ENCODE data around the gene MMP12.

The MMP12 gene

GRCh38 chr11:102837646-102838045 lies 37.1 kb downstream of the MMP12 start:
- Histone ChIP-seq H3K27ac (no peak overlapping the region), H3K9me3 (ENCODE audit: low read depth, low read length) (no peaks in the 10 kb centered on the region), H3K9ac (ENCODE audit: insufficient read length) (no peak overlapping the region), H3K4me3 (no peak overlapping the region), H3K36me3 (ENCODE audit: insufficient read depth, low read length) (no peaks in the 10 kb centered on the region)
- no peak for DNase-seq (ENCODE audit: low read depth, low spot score)
- TF ChIP-seq POLR2AphosphoS5 (IDR thresholded peaks at IDR 0.05; ENCODE audit: borderline replicate concordance, low read depth, low read length) (no peak), EZH2 (IDR thresholded peaks at IDR 0.05) (no peak), FOXP2 (optimal IDR thresholded peaks at IDR 0.05; ENCODE audit: control extremely low read depth, extremely low read length, insufficient read depth) (no peak)

- no peak overlapping the region for H3K9ac ChIP-seq (ENCODE audit: insufficient read length)
- DNase-seq (ENCODE audit: low read depth, low spot score), result no peak
- H3K27ac ChIP-seq, result no peak overlapping the region
- no peaks in the 10 kb centered on the region for H3K9me3 ChIP-seq (ENCODE audit: low read depth, low read length)
- no peak overlapping the region for H3K4me3 ChIP-seq
- no peaks in the 10 kb centered on the region for H3K36me3 ChIP-seq (ENCODE audit: insufficient read depth, low read length)
- TF ChIP-seq POLR2AphosphoS5 (IDR thresholded peaks at IDR 0.05; ENCODE audit: borderline replicate concordance, low read depth, low read length), result no peak
- no peak for TF ChIP-seq FOXP2 (optimal IDR thresholded peaks at IDR 0.05; ENCODE audit: control extremely low read depth, extremely low read length, insufficient read depth)
- no peak for TF ChIP-seq EZH2 (IDR thresholded peaks at IDR 0.05)
Measured at GRCh38 chr11:102837156-102837555, 37.6 kb downstream of the MMP12 start.

GRCh38 chr11:102836290-102836875 lies 38.4 kb downstream of the MMP12 start:
- Histone ChIP-seq H3K9ac (ENCODE audit: insufficient read length) (no peak overlapping the region), H3K4me3 (no peak overlapping the region), H3K9me3 (ENCODE audit: low read depth, low read length) (no peaks in the 10 kb centered on the region), H3K36me3 (ENCODE audit: insufficient read depth, low read length) (no peaks in the 10 kb centered on the region), H3K27ac (no peak overlapping the region)
- TF ChIP-seq EZH2 (IDR thresholded peaks at IDR 0.05), result no peak
- TF ChIP-seq POLR2AphosphoS5 (IDR thresholded peaks at IDR 0.05; ENCODE audit: borderline replicate concordance, low read depth, low read length), result no peak
- no peak for TF ChIP-seq FOXP2 (optimal IDR thresholded peaks at IDR 0.05; ENCODE audit: control extremely low read depth, extremely low read length, insufficient read depth)
- no peak for DNase-seq (ENCODE audit: low read depth, low spot score)

DNA sequence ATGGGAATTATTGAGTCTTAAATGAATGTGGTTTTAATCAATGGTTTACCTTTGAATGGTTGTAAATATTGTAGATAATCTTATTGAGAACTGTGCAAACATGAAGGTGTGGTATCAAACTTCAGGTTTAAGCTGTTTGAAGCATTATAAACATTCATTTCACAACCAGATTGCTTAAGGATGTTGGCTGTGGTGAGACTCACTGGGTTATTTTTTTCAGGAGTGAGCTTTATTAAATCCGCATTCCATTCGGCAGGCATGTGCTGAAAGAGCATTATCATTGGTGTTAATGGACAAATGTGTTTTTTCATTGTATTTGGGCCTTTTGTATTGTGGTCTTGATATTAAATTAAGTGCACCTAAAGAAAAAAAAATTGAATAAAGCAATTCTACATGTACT lies 41.1 kb downstream of the MMP12 start:
- Histone ChIP-seq H3K4me3 (no peak overlapping the region), H3K9me3 (ENCODE audit: low read depth, low read length) (no peaks in the 10 kb centered on the region), H3K36me3 (ENCODE audit: insufficient read depth, low read length) (no peaks in the 10 kb centered on the region), H3K9ac (ENCODE audit: insufficient read length) (no peak overlapping the region), H3K27ac (no peak overlapping the region)
- no peak for TF ChIP-seq FOXP2 (optimal IDR thresholded peaks at IDR 0.05; ENCODE audit: control extremely low read depth, extremely low read length, insufficient read depth)
- TF ChIP-seq EZH2 (IDR thresholded peaks at IDR 0.05), result no peak
- no peak for TF ChIP-seq POLR2AphosphoS5 (IDR thresholded peaks at IDR 0.05; ENCODE audit: borderline replicate concordance, low read depth, low read length)
- no peak for DNase-seq (ENCODE audit: low read depth, low spot score)

GRCh38 chr11:102832612-102833011 lies 42.2 kb downstream of the MMP12 start:
- Histone ChIP-seq H3K4me3 (no peak overlapping the region), H3K27ac (no peak overlapping the region), H3K36me3 (ENCODE audit: insufficient read depth, low read length) (no peaks in the 10 kb centered on the region), H3K9ac (ENCODE audit: insufficient read length) (no peak overlapping the region), H3K9me3 (ENCODE audit: low read depth, low read length) (no peaks in the 10 kb centered on the region)
- TF ChIP-seq EZH2 (IDR thresholded peaks at IDR 0.05), result no peak
- TF ChIP-seq POLR2AphosphoS5 (IDR thresholded peaks at IDR 0.05; ENCODE audit: borderline replicate concordance, low read depth, low read length), result no peak
- no peak for TF ChIP-seq FOXP2 (optimal IDR thresholded peaks at IDR 0.05; ENCODE audit: control extremely low read depth, extremely low read length, insufficient read depth)
- no peak for DNase-seq (ENCODE audit: low read depth, low spot score)

DNA sequence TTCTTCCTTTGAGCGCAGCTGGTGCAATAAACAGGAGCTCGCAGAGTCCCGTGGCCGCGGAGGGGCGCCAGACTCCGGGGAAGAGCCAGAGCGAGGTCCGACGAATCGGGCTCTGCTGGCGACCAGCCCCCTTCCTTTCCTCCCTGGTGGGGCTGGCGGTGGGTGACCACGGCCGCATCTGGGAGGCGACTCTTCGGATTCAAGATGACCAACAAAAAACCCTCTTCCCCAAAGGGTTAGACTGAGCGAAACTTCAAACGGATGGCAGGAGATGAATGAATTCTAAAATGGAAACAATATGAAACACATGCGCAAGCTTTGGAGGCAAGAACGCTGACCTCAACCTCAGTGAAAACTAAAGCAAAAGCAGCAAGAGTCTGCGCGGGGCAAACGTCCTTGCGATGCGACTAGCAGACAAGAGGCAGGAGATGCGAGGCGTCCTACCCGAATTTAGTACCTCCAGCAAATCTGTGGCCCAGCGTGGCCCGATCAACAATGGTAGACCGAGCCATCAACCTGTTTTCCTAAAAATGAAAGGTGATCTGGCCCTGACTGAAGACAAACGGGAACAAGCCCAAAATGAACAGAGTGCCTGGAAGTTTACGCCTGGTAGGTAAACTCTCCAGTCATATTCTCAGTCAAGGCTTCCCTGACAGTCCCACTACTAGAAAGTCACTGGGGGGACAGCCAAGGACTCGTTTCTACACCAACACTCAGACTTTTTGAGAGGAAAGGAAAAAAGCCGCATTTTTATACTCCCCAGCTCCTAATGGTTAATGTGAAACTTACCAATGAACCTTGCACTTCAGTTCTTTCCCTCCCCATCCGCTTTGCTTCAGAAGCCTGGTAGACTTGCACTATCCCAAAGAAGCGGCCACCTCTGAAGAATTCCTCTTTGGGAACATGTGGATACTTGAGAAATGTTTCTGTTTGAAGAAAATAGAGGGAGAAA lies 43.0 kb downstream of the MMP12 start:
- H3K4me3 ChIP-seq, result no peak overlapping the region
- no peak for TF ChIP-seq FOXP2 (optimal IDR thresholded peaks at IDR 0.05; ENCODE audit: control extremely low read depth, extremely low read length, insufficient read depth)
- TF ChIP-seq EZH2 (IDR thresholded peaks at IDR 0.05), result no peak
- TF ChIP-seq POLR2AphosphoS5 (IDR thresholded peaks at IDR 0.05; ENCODE audit: borderline replicate concordance, low read depth, low read length), result no peak
- no peaks in the 10 kb centered on the region for H3K9me3 ChIP-seq (ENCODE audit: low read depth, low read length)
- H3K27ac ChIP-seq, result no peak overlapping the region
- H3K9ac ChIP-seq (ENCODE audit: insufficient read length), result no peak overlapping the region
- DNase-seq (ENCODE audit: low read depth, low spot score), result no peak
- H3K36me3 ChIP-seq (ENCODE audit: insufficient read depth, low read length), result no peaks in the 10 kb centered on the region

DNA sequence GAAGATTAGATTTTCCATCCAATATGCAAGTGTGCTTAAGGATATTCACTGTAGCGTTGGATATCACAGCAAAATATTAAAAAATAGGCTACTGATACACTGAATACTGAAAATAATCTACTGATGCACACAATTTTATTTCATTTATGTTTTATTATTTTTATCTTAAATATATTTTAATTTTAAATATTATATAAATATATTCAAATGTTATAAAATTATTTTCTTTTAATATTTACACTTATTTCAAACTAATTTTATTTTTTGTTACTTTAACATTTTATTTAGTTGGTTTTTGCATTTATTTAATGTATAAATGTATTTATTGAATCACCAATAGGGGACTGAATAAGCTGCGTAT lies 43.7 kb downstream of the MMP12 start:
- H3K9ac ChIP-seq (ENCODE audit: insufficient read length), result no peak overlapping the region
- TF ChIP-seq POLR2AphosphoS5 (IDR thresholded peaks at IDR 0.05; ENCODE audit: borderline replicate concordance, low read depth, low read length) (no peak), FOXP2 (optimal IDR thresholded peaks at IDR 0.05; ENCODE audit: control extremely low read depth, extremely low read length, insufficient read depth) (no peak)
- no peak for DNase-seq (ENCODE audit: low read depth, low spot score)
- H3K27ac ChIP-seq, result no peak overlapping the region
- H3K9me3 ChIP-seq (ENCODE audit: low read depth, low read length), result no peaks in the 10 kb centered on the region
- H3K36me3 ChIP-seq (ENCODE audit: insufficient read depth, low read length), result no peaks in the 10 kb centered on the region
- no peak overlapping the region for H3K4me3 ChIP-seq

DNA sequence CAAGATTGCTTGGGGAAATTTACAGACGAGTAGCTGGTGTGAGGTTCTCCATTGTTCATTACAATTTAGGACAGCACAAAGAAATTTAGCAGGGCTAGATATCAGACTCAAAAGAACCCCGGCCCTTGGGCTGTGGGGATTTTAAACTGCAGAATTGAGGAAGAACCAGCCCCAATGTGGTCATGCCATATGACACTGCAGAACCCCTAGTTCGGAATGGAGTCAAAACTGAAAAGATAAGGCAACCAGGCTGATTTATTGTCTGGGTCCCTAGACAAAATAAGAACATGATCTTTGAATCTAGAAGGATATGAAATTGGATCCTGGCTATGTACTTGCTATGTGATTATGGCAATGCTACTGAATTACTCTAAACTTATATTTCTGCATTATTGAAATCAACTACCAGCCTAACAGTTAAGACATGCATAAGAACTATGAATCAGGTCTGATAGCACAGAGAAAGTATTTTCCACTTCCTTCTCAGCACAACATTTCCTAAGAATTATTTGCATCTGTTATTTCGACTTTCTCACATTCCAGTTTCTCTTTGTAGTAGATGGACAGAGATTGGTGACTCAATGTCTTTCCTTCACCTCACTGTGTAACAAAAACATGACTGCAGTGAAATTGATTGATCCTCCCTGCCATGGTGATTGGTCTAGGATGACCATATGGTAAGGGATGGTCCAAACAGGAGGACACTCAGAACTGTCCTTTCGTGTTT lies 44.6 kb downstream of the MMP12 start:
- TF ChIP-seq POLR2AphosphoS5 (IDR thresholded peaks at IDR 0.05; ENCODE audit: borderline replicate concordance, low read depth, low read length) (no peak), FOXP2 (optimal IDR thresholded peaks at IDR 0.05; ENCODE audit: control extremely low read depth, extremely low read length, insufficient read depth) (no peak), EZH2 (IDR thresholded peaks at IDR 0.05) (no peak)
- Histone ChIP-seq H3K9me3 (ENCODE audit: low read depth, low read length) (no peaks in the 10 kb centered on the region), H3K36me3 (ENCODE audit: insufficient read depth, low read length) (no peaks in the 10 kb centered on the region), H3K27ac (no peak overlapping the region), H3K9ac (ENCODE audit: insufficient read length) (no peak overlapping the region), H3K4me3 (no peak overlapping the region)
- no peak for DNase-seq (ENCODE audit: low read depth, low spot score)

Measured in SK-N-MC (cell line).